Mesendoderm (in vitro differentiated cells): ENCODE data around the gene PRPSAP2.

Experiments
- DNase-seq: peaks from one replicate; pipeline ENCODE4 v3.0.0; 2013
- H2AK5ac ChIP-seq: 2 replicates; pipeline ENCODE4 v1.6.1; 2013; ENCODE audit warnings: low read length, inconsistent platforms
- H2BK120ac ChIP-seq: 2 replicates; pipeline ENCODE4 v1.6.1; 2013; ENCODE audit warnings: low read depth, mild to moderate bottlenecking, low read length, moderate library complexity, mixed read lengths
- H2BK15ac ChIP-seq: replicated peaks from 2 replicates; pipeline ENCODE4 v1.6.1; 2013; ENCODE audit warnings: low read depth, mild to moderate bottlenecking, moderate library complexity
- H2BK5ac ChIP-seq: 2 replicates; pipeline ENCODE4 v1.6.1; 2013; ENCODE audit warnings: low read length, inconsistent platforms
- H3K18ac ChIP-seq: 2 replicates; pipeline ENCODE4 v1.6.1; 2013; ENCODE audit warnings: mild to moderate bottlenecking, low read length, mixed read lengths
- H3K23ac ChIP-seq: one replicate; pipeline ENCODE4 v1.6.1; 2013; ENCODE audit warnings: low read length
- H3K27ac ChIP-seq: 2 replicates; pipeline ENCODE4 v1.5.1; 2013; ENCODE audit warnings: low read depth, mild to moderate bottlenecking, inconsistent platforms, low read length, moderate library complexity
- H3K27me3 ChIP-seq: 2 replicates; pipeline ENCODE4 v1.6.1; 2013; ENCODE audit warnings: low read length, control low read depth, mild to moderate bottlenecking, inconsistent platforms; ENCODE audit not compliant: insufficient read depth, poor library complexity
- H3K36me3 ChIP-seq: 2 replicates; pipeline ENCODE4 v1.6.1; 2013; ENCODE audit warnings: low read length, inconsistent platforms; ENCODE audit not compliant: control insufficient read depth, insufficient read depth
- H3K4ac ChIP-seq: one replicate; pipeline ENCODE4 v1.6.1; 2013; ENCODE audit warnings: low read depth, mild to moderate bottlenecking, low read length, moderate library complexity
- H3K4me1 ChIP-seq: 2 replicates; pipeline ENCODE4 v1.6.1; 2013; ENCODE audit warnings: low read depth, low read length, inconsistent platforms; ENCODE audit not compliant: control insufficient read depth
- H3K4me2 ChIP-seq: 2 replicates; pipeline ENCODE4 v1.6.1; 2013; ENCODE audit warnings: low read length
- H3K4me3 ChIP-seq: 2 replicates; pipeline ENCODE4 v1.5.1; 2013; ENCODE audit warnings: mild to moderate bottlenecking, low read length
- H3K56ac ChIP-seq: one replicate; pipeline ENCODE4 v1.6.1; 2013; ENCODE audit warnings: low read length
- H3K79me1 ChIP-seq: 2 replicates; pipeline ENCODE4 v1.6.1; 2013; ENCODE audit warnings: low read length, inconsistent platforms
- H3K79me2 ChIP-seq: 2 replicates; pipeline ENCODE4 v1.6.1; 2013; ENCODE audit warnings: mild to moderate bottlenecking, low read length; ENCODE audit not compliant: control insufficient read depth, insufficient read depth
- H3K9ac ChIP-seq: 2 replicates; pipeline ENCODE4 v1.6.1; 2013; ENCODE audit warnings: low read length, inconsistent platforms
- H4K5ac ChIP-seq: one replicate; pipeline ENCODE4 v1.6.1; 2013; ENCODE audit warnings: low read length
- H4K8ac ChIP-seq: one replicate; pipeline ENCODE4 v1.6.1; 2013; ENCODE audit warnings: low read depth, mild to moderate bottlenecking, control low read depth, low read length, moderate library complexity
- WGBS: extraction: QIAGEN DNeasy Blood & Tissue Kit; methylation state at CpG from one replicate; pipeline ENCODE4 v1.1.7; 2013; ENCODE audit warnings: low lambda C conversion rate, missing lambda C conversion rate; ENCODE audit not compliant: insufficient coverage; ENCODE audit errors: extremely low coverage; 5-methylcytosine and 5-hydroxymethylcytosine counted together

PRPSAP2 gene

DNA sequence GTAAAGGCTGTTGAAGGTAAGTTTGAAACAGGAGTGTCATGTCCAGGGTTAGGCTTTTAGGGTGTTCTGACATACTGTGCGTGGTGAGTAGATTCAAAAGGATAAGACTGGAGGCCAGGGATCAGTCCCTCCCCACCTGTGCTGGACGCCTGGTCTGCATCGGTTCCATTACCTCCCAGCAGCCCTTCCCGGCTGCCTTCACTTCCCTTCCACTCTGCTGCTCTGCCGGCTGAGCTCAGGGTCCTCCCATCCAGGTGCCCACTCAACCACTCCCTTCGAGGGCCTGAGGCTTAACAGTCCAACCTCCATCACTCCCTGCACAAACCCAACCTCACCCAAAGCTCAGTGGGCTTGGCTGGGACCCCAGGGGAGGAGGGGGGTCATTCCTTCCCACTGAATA, 89.9 kb downstream of the PRPSAP2 start:
- no peak for DNase-seq
- H3K4me1 ChIP-seq = no peaks in the 10 kb centered on the region
- no CpG with 5 or more reads among the region's 6 CpGs for WGBS
- no peak overlapping the region for H3K9ac ChIP-seq
- no peak overlapping the region for H2AK5ac ChIP-seq
- H4K8ac ChIP-seq = no peak overlapping the region
- no peak overlapping the region for H3K4me3 ChIP-seq
- no peaks in the 10 kb centered on the region for H3K27me3 ChIP-seq
- no peak overlapping the region for H3K27ac ChIP-seq
- H3K79me2 ChIP-seq = no peaks in the 10 kb centered on the region
- no peaks in the 10 kb centered on the region for H3K79me1 ChIP-seq
- no peak overlapping the region for H3K4ac ChIP-seq
- H3K36me3 ChIP-seq = no peaks in the 10 kb centered on the region
- no peak overlapping the region for H2BK15ac ChIP-seq
- no peak overlapping the region for H3K56ac ChIP-seq
- H2BK5ac ChIP-seq = no peak overlapping the region
- H3K4me2 ChIP-seq = no peak overlapping the region
- no peak overlapping the region for H3K23ac ChIP-seq
- H3K18ac ChIP-seq = no peak overlapping the region
- no peak overlapping the region for H2BK120ac ChIP-seq
- no peak overlapping the region for H4K5ac ChIP-seq

DNA sequence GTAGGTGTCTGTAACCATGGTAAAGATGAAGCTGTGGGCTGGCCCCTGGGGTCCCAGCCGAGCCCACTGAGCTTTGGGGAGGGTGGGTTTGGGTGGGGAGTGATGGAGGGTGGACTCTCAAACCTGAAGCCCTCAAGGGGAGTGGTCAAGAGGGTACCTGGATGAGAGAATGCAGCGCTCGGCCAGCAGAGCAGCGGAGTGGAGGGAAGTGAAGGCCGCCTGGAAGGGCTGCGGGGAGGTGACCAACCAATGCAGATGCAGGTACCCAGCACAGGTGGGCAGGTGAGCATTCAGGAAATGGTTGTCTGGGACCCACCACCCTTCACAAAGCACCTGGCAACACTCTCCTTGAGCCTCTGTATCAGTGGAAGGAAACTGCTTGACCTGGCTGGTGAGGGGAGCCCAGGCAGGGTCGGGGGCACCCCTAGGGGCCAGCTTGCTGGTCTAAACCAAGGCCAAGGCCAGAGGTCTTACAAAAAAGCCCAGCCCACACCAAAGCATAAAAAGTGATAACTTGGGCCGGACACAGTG, 90.6 kb downstream of the PRPSAP2 start:
- no peak overlapping the region for H3K4me3 ChIP-seq
- no peak overlapping the region for H2BK120ac ChIP-seq
- H3K4me2 ChIP-seq = no peak overlapping the region
- H2BK15ac ChIP-seq = no peak overlapping the region
- H3K36me3 ChIP-seq = no peaks in the 10 kb centered on the region
- no peak for DNase-seq
- H3K23ac ChIP-seq = no peak overlapping the region
- no peak overlapping the region for H3K27ac ChIP-seq
- no peak overlapping the region for H4K8ac ChIP-seq
- no peak overlapping the region for H3K56ac ChIP-seq
- no peak overlapping the region for H3K4ac ChIP-seq
- H2AK5ac ChIP-seq = no peak overlapping the region
- no peak overlapping the region for H2BK5ac ChIP-seq
- H4K5ac ChIP-seq = no peak overlapping the region
- no peaks in the 10 kb centered on the region for H3K79me1 ChIP-seq
- no peak overlapping the region for H3K18ac ChIP-seq
- H3K9ac ChIP-seq = no peak overlapping the region
- WGBS = no CpG with 5 or more reads among the region's 8 CpGs
- H3K4me1 ChIP-seq = no peaks in the 10 kb centered on the region
- H3K27me3 ChIP-seq = no peaks in the 10 kb centered on the region
- H3K79me2 ChIP-seq = no peaks in the 10 kb centered on the region

DNA sequence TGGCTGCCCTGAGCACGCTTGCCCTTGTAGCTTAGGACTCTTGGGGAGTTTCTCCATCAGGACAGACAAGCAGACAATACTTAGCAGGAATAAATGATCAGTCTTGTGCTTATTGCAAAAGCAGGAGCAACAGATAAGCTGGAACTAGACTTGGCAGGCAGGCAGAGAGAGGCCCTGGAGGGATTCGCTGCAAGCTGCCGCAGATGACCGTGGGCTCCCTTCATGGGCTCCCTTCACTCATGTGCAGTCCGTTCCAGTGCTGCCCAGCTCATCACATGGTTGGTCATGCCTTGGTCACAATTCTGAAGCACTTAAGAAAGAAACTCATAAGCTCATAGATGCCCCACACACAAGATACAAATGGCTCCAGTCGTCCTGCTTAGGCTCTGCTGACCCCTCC, 91.6 kb downstream of the PRPSAP2 start:
- no peak for DNase-seq
- no peak overlapping the region for H3K4me2 ChIP-seq
- H3K56ac ChIP-seq = no peak overlapping the region
- no peak overlapping the region for H3K4ac ChIP-seq
- no peaks in the 10 kb centered on the region for H3K27me3 ChIP-seq
- H3K4me1 ChIP-seq = no peaks in the 10 kb centered on the region
- H2BK120ac ChIP-seq = no peak overlapping the region
- no peak overlapping the region for H4K5ac ChIP-seq
- no peak overlapping the region for H2BK15ac ChIP-seq
- no peaks in the 10 kb centered on the region for H3K79me1 ChIP-seq
- H3K23ac ChIP-seq = no peak overlapping the region
- H2BK5ac ChIP-seq = no peak overlapping the region
- H3K79me2 ChIP-seq = no peaks in the 10 kb centered on the region
- no peak overlapping the region for H3K18ac ChIP-seq
- no peaks in the 10 kb centered on the region for H3K36me3 ChIP-seq
- no peak overlapping the region for H3K27ac ChIP-seq
- no peak overlapping the region for H3K9ac ChIP-seq
- H3K4me3 ChIP-seq = no peak overlapping the region
- no peak overlapping the region for H4K8ac ChIP-seq
- H2AK5ac ChIP-seq = peak overlapping the region; percentile 6
- WGBS = no CpG with 5 or more reads among the region's 6 CpGs

DNA sequence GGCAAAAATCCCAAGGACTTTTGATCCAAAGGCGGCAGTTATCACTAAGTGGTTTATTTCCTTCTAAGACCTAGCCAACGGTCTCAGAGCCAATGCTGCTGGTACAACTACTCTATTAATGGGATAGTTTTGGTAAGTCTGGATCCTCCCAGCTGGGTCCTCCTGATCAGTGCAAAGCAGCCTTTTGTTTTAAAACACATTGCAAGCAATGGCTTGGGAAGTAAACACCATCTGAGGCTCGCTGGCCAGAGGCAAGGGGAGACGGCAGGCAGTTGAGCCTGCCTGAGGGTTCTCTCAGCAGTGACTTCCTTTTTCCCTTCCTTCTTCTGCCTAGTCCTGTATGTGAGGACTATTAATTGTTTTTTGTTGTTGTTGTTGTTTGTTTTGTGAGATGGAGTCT, 92.4 kb downstream of the PRPSAP2 start:
- Histone ChIP-seq H3K18ac (no peak overlapping the region), H3K4me1 (no peaks in the 10 kb centered on the region), H3K4me3 (no peak overlapping the region), H3K27ac (no peak overlapping the region), H3K23ac (no peak overlapping the region), H4K8ac (no peak overlapping the region), H3K4ac (no peak overlapping the region), H2BK5ac (no peak overlapping the region), H3K79me2 (no peaks in the 10 kb centered on the region), H3K4me2 (no peak overlapping the region), H3K27me3 (no peaks in the 10 kb centered on the region), H2BK15ac (no peak overlapping the region), H3K36me3 (no peaks in the 10 kb centered on the region), H3K56ac (no peak overlapping the region), H3K9ac (no peak overlapping the region), H2AK5ac (no peak overlapping the region), H2BK120ac (no peak overlapping the region), H3K79me1 (no peaks in the 10 kb centered on the region), H4K5ac (no peak overlapping the region)
- no CpG with 5 or more reads among the region's 4 CpGs for WGBS
- no peak for DNase-seq

DNA sequence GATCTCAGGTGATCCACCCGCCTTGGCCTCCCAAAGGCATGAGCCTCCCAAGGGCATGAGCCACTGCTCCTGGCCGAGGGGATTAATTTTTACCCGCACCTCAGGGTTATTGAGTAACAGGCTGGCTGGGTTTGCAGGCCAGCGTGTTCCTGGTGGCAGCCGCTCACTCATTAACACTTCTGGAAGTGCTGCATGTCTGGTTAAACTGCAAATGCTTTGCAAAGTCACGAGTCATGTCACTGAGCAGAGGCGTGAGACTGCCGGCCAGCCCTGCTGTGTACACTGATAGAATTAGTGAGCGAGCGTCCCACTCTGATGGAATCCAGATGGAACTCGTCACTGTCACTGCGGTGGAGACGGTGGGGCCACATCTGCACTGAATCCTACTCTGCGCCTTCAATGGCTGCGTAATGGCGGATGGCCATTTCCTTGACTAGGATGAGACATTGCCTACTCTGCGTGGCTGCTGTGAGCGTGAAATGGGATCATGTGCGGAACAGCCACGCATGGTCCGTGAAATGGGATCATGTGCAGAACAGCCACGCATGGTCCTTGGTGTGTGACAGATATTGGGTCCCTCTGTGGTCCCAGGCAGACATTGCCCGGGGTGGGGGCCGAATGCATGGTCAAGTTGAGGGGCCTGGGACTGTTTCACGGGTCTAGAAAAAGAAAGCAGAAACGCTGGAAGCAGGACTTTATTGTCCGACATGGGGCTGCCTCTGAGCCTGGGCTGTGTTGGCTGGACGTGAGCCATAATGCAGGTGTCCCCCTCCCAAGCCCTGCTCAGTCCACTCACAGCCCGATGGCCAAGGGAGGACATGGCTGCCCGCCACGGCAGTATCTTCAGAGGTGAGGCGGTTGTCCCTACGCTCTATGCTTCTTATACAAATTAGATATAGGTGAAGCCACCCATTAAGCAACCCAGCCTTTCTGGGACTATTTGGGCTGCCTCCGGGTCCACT, 93.3 kb downstream of the PRPSAP2 start:
- H3K9ac ChIP-seq = no peak overlapping the region
- no peaks in the 10 kb centered on the region for H3K79me1 ChIP-seq
- H4K8ac ChIP-seq = no peak overlapping the region
- WGBS = no CpG with 5 or more reads among the region's 34 CpGs
- H2BK15ac ChIP-seq = no peak overlapping the region
- H2BK5ac ChIP-seq = no peak overlapping the region
- no peak overlapping the region for H3K56ac ChIP-seq
- H2BK120ac ChIP-seq = no peak overlapping the region
- no peak overlapping the region for H3K4me2 ChIP-seq
- no peaks in the 10 kb centered on the region for H3K36me3 ChIP-seq
- H2AK5ac ChIP-seq = no peak overlapping the region
- no peak overlapping the region for H3K18ac ChIP-seq
- no peak overlapping the region for H3K4me3 ChIP-seq
- no peaks in the 10 kb centered on the region for H3K4me1 ChIP-seq
- no peaks in the 10 kb centered on the region for H3K27me3 ChIP-seq
- H4K5ac ChIP-seq = no peak overlapping the region
- no peak overlapping the region for H3K23ac ChIP-seq
- no peaks in the 10 kb centered on the region for H3K79me2 ChIP-seq
- no peak overlapping the region for H3K27ac ChIP-seq
- peak; percentile 59 for DNase-seq
- no peak overlapping the region for H3K4ac ChIP-seq
